GM23248 (cell line): ENCODE measurements around the gene GARIN3. TPM values are rescaled to one million over a fixed set of nuclear protein-coding genes. Genes with fewer than 3 reads are reported as not detected.
A peak's percentile ranks its signal among the peaks of the same experiment; 100 is the strongest.

Experiments
- DNase-seq: peaks from one replicate; pipeline ENCODE4 v3.0.0-alpha.2; 2015
- H2AFZ ChIP-seq: fragments of 200-600 bp; sonication (generic); 2 replicates; pipeline ENCODE4 v1.6.1; 2016; ENCODE audit warnings: antibody characterized with exemption
- H3F3A ChIP-seq: fragments of 200-600 bp; sonication (generic); 2 replicates; pipeline ENCODE4 v1.6.1; 2016; ENCODE audit warnings: mild to moderate bottlenecking, antibody characterized with exemption, mixed run types; ENCODE audit not compliant: insufficient read depth
- H3K27ac ChIP-seq: fragments of 200-600 bp; sonication (generic); 2 replicates; pipeline ENCODE4 v1.5.1; 2016; ENCODE audit warnings: mild to moderate bottlenecking
- H3K27me3 ChIP-seq: fragments of 200-600 bp; sonication (generic); replicated peaks from 2 replicates; pipeline ENCODE4 v1.6.1; 2016; ENCODE audit warnings: mild to moderate bottlenecking; ENCODE audit not compliant: insufficient read depth
- H3K36me3 ChIP-seq: fragments of 200-600 bp; sonication (generic); 2 replicates; pipeline ENCODE4 v1.6.1; 2016; ENCODE audit warnings: low read depth, mild to moderate bottlenecking
- H3K4me1 ChIP-seq: fragments of 200-600 bp; sonication (generic); 2 replicates; pipeline ENCODE4 v1.6.1; 2016; ENCODE audit warnings: mild to moderate bottlenecking; ENCODE audit not compliant: insufficient read depth
- H3K4me2 ChIP-seq: fragments of 200-600 bp; sonication (generic); one replicate; pipeline ENCODE4 v1.6.1; 2016; ENCODE audit warnings: mild to moderate bottlenecking; ENCODE audit not compliant: unreplicated experiment
- H3K4me3 ChIP-seq: fragments of 200-600 bp; sonication (generic); 2 replicates; pipeline ENCODE4 v1.5.1; 2016; ENCODE audit warnings: mild to moderate bottlenecking
- H3K79me2 ChIP-seq: fragments of 200-600 bp; sonication (generic); 2 replicates; pipeline ENCODE4 v1.6.1; 2016; ENCODE audit warnings: mild to moderate bottlenecking; ENCODE audit not compliant: insufficient read depth
- H3K9ac ChIP-seq: fragments of 200-600 bp; sonication (generic); 2 replicates; pipeline ENCODE4 v1.6.1; 2016; ENCODE audit warnings: mild to moderate bottlenecking
- H3K9me2 ChIP-seq: fragments of 200-600 bp; sonication (generic); 2 replicates; pipeline ENCODE4 v1.6.1; 2016; ENCODE audit warnings: mixed run types, mild to moderate bottlenecking, moderate library complexity; ENCODE audit not compliant: insufficient read depth
- H3K9me3 ChIP-seq: fragments of 200-600 bp; sonication (generic); one replicate; pipeline ENCODE4 v1.6.1; 2017; ENCODE audit warnings: low read depth
- H4K20me1 ChIP-seq: fragments of 200-600 bp; sonication (generic); 2 replicates; pipeline ENCODE4 v1.6.0; 2016; ENCODE audit not compliant: insufficient read depth
- EZH2 ChIP-seq: fragments of 200-600 bp; sonication (generic); IDR thresholded peaks from 2 replicates; pipeline ENCODE4 v1.6.1; 2018; ENCODE audit warnings: antibody characterized with exemption, mild to moderate bottlenecking; ENCODE audit not compliant: insufficient read depth, poor library complexity, severe bottlenecking
- EZH2phosphoT487 ChIP-seq: fragments of 200-600 bp; sonication (generic); IDR thresholded peaks from 2 replicates; pipeline ENCODE4 v1.6.1; 2018; ENCODE audit warnings: antibody characterized with exemption, moderate library complexity, mild to moderate bottlenecking, low read depth; ENCODE audit not compliant: insufficient read depth
- WGBS, 2 experiments: methylation state at CpG; one replicate each; pipeline ENCODE4 v1.1.6; 2015 to 2017; ENCODE audit warnings: low lambda C conversion rate in 2 of 2, low coverage in 1 of 2; ENCODE audit errors: missing lambda C conversion rate in 2 of 2; 5-methylcytosine and 5-hydroxymethylcytosine counted together
- in situ Hi-C: fragments of 300-500 bp; cut with MboI; formaldehyde crosslinking; loops from 2 replicates; pipeline ENCODE4 v1.15.0; 2020
- polyA plus RNA-seq: library from polyadenylated mRNA; unstranded; fragments of >200 nt; fragmentation: Nextera tagmentation; extraction: Ambion mirVana; gene quantifications from 2 replicates; pipeline ENCODE4 v1.2.1, GENCODE V29; 2016
- total RNA-seq: library from RNA; depleted of rRNA; stranded (reverse); fragments of >200 nt; shearing (Covaris generic); gene quantifications from 2 replicates; pipeline ENCODE4 v1.2.3, GENCODE V29; 2014; rRNA removed

GARIN3 gene
- total and polyA plus RNA-seq, 2 experiments from 2014 or later: not detected

- Histone ChIP-seq H3K36me3 (no peaks in the 10 kb centered on the region), H3K4me3 (no peak overlapping the region), H3K9me2 (no peaks in the 10 kb centered on the region), H3K79me2 (no peaks in the 10 kb centered on the region), H4K20me1 (no peaks in the 10 kb centered on the region), H3K27me3 (no peaks in the 10 kb centered on the region), H3K27ac (no peak overlapping the region), H3K4me2 (no peak overlapping the region), H2AFZ (no peak overlapping the region), H3F3A (no peaks in the 10 kb centered on the region), H3K9me3 (no peaks in the 10 kb centered on the region), H3K9ac (no peak overlapping the region), H3K4me1 (no peaks in the 10 kb centered on the region)
- DNase-seq: no peak
- in situ Hi-C loops: no loop called here
- WGBS, 2 experiments: 47 to 52% methylated on average over 6 of the region's 6 CpGs
- no peak for TF ChIP-seq EZH2phosphoT487
- TF ChIP-seq EZH2: no peak
These were observed 49.5 kb downstream of the GARIN3 start for GRCh38 chr5:157116483-157116954.

- H3K27ac ChIP-seq: no peak overlapping the region
- no peaks in the 10 kb centered on the region for H3F3A ChIP-seq
- no peak overlapping the region for H3K4me2 ChIP-seq
- H4K20me1 ChIP-seq: no peaks in the 10 kb centered on the region
- no peak for TF ChIP-seq EZH2phosphoT487
- H2AFZ ChIP-seq: no peak overlapping the region
- no peaks in the 10 kb centered on the region for H3K27me3 ChIP-seq
- H3K36me3 ChIP-seq: no peaks in the 10 kb centered on the region
- DNase-seq: no peak
- no peaks in the 10 kb centered on the region for H3K79me2 ChIP-seq
- no peaks in the 10 kb centered on the region for H3K9me2 ChIP-seq
- no peaks in the 10 kb centered on the region for H3K9me3 ChIP-seq
- WGBS, 2 experiments: 41 to 44% methylated on average over 1 of the region's 1 CpG
- no peak overlapping the region for H3K9ac ChIP-seq
- in situ Hi-C loops: no loop called here
- no peak overlapping the region for H3K4me3 ChIP-seq
- H3K4me1 ChIP-seq: no peaks in the 10 kb centered on the region
These were observed 50.6 kb downstream of the GARIN3 start for GRCh38 chr5:157115502-157115901.

GRCh38 chr5:157115012-157115411 lies 51.1 kb downstream of the GARIN3 start:
- no peaks in the 10 kb centered on the region for H3K36me3 ChIP-seq
- peak; percentile 13 for DNase-seq
- no peak overlapping the region for H3K4me3 ChIP-seq
- H3K4me1 ChIP-seq: no peaks in the 10 kb centered on the region
- no peak overlapping the region for H2AFZ ChIP-seq
- no peaks in the 10 kb centered on the region for H3K27me3 ChIP-seq
- H3K4me2 ChIP-seq: no peak overlapping the region
- no peak overlapping the region for H3K9ac ChIP-seq
- H4K20me1 ChIP-seq: no peaks in the 10 kb centered on the region
- no peak overlapping the region for H3K27ac ChIP-seq
- H3K9me3 ChIP-seq: no peaks in the 10 kb centered on the region
- in situ Hi-C loops: no loop called here
- no peaks in the 10 kb centered on the region for H3F3A ChIP-seq
- no peaks in the 10 kb centered on the region for H3K9me2 ChIP-seq
- TF ChIP-seq EZH2: no peak
- no peak for TF ChIP-seq EZH2phosphoT487
- H3K79me2 ChIP-seq: no peaks in the 10 kb centered on the region

GRCh38 chr5:157113002-157113401 lies 53.1 kb downstream of the GARIN3 start:
- Histone ChIP-seq H3K27ac (no peak overlapping the region), H3K36me3 (no peaks in the 10 kb centered on the region), H3K27me3 (no peaks in the 10 kb centered on the region), H3K79me2 (no peaks in the 10 kb centered on the region), H3K9me3 (no peaks in the 10 kb centered on the region), H3K9me2 (no peaks in the 10 kb centered on the region), H3F3A (no peaks in the 10 kb centered on the region), H2AFZ (no peak overlapping the region), H4K20me1 (no peaks in the 10 kb centered on the region), H3K4me2 (no peak overlapping the region), H3K9ac (no peak overlapping the region), H3K4me1 (no peaks in the 10 kb centered on the region), H3K4me3 (no peak overlapping the region)
- in situ Hi-C loops: no loop called here
- peak; percentile 29 for DNase-seq
- 21 to 22% methylated on average over 5 of the region's 5 CpGs for WGBS, 2 experiments
- TF ChIP-seq EZH2 (no peak), EZH2phosphoT487 (no peak)

Other genes with a start within 250 kb of the GARIN3 start
- gene TIMD4, start 203.0 kb downstream of the GARIN3 start, total RNA-seq: not detected in 2 replicates
- gene TIMD4, start 203.0 kb downstream of the GARIN3 start, polyA plus RNA-seq: not detected in 2 replicates
- not detected in 2 replicates for gene HAVCR1, start 107.1 kb downstream of the GARIN3 start, total RNA-seq
- not detected in 2 replicates for gene HAVCR1, start 107.1 kb downstream of the GARIN3 start, polyA plus RNA-seq
- gene HAVCR2, start 57.2 kb downstream of the GARIN3 start, total RNA-seq: not detected in 2 replicates
- not detected in 2 replicates for gene HAVCR2, start 57.2 kb downstream of the GARIN3 start, polyA plus RNA-seq
- 8.0 and 15.8 TPM in 2 replicates for gene MED7, start 23.4 kb downstream of the GARIN3 start, total RNA-seq
- 21.2 and 22.2 TPM in 2 replicates for gene MED7, start 23.4 kb downstream of the GARIN3 start, polyA plus RNA-seq
- gene ITK, start 14.6 kb upstream of the GARIN3 start, total RNA-seq: 0.11 TPM in 1 of 2 replicates, not detected in the other
- gene ITK, start 14.6 kb upstream of the GARIN3 start, polyA plus RNA-seq: 0.04 TPM in 1 of 2 replicates, not detected in the other
- 1.8 and 5.9 TPM in 2 replicates for gene CYFIP2, start 99.9 kb upstream of the GARIN3 start, total RNA-seq
- 2.2 and 3.0 TPM in 2 replicates for gene CYFIP2, start 99.9 kb upstream of the GARIN3 start, polyA plus RNA-seq